ENCODE results near the gene DKC1. TPM values are rescaled to one million over a fixed set of nuclear protein-coding genes. Genes with fewer than 3 reads are reported as not detected.

DKC1 gene
- total and polyA plus RNA-seq, 2 of the 4 experiments (the other 2 are of a cell fraction), result 49.9 to 63.8 TPM

DNA sequence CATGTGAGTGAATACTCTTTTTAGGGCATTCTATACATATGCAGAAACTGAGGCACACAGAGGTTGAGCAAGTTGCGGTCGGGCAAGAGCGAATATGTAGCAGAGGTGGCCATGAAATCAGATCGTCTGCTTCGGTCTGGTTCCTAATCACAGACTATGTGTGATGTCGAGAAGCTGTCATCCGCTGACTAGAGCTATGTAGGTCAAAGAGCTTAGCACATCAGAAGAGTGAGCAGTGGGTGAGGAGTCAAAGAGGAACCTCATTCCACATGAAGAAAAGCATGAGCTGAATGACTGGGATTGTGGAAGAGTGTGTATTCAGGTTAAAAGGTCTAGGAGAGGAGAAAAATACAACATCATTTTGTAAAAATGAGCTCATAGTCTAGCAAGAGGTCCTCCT lies 30.8 kb upstream of the DKC1 start:
- no peaks in the 10 kb centered on the region for H4K20me1 ChIP-seq (ENCODE audit: insufficient read depth, low read length)
- ATAC-seq (ENCODE audit: low read depth) (no peak), DNase-seq (peak; percentile 45)
- H4K91ac ChIP-seq (ENCODE audit: insufficient read depth, low read depth, low read length), result no peak overlapping the region
- intact Hi-C loops (cut with micrococcal nuclease) (no loop called here), dilution Hi-C loops (cut with HindIII; ENCODE audit: low sequenced_read_pairs, unreplicated experiment) (no loop called here), in situ Hi-C loops (cut with MboI; ENCODE audit: low sequenced_read_pairs) (loop anchor here (25.0 kb wide), 1 partner anchor 145 kb away; the partner anchor contains the start of gene CTAG1A)
- H4K8ac ChIP-seq (ENCODE audit: low read depth in 2 of 2, low read length in 2 of 2), result peak overlapping the region in 1 of 2 experiments; percentile 5; a peak in 1 of 4 replicates
- H3K9ac ChIP-seq (ENCODE audit: low read depth, low read length), result no peak overlapping the region
- 0 out of 2 replicates have a peak overlapping the region, but pooled peaks have one; percentile 10 for H3K4me2 ChIP-seq (ENCODE audit: low read depth, low read length)
- H2AK9ac ChIP-seq (replicated peaks; ENCODE audit: low read depth, low read length, poor library complexity), result no peak overlapping the region
- peak overlapping the region; percentile 66; the same call in 1 of the 2 replicates for H2BK20ac ChIP-seq (ENCODE audit: low read depth, low read length)
- no peaks in the 10 kb centered on the region for H3K9me3 ChIP-seq (ENCODE audit: control insufficient read depth, insufficient read depth, low read length)
- H2BK120ac ChIP-seq (ENCODE audit: low read depth, low read length), result 0 out of 2 replicates have a peak overlapping the region, but pooled peaks have one; percentile 7
- H2BK5ac ChIP-seq (ENCODE audit: low read depth, low read length, poor library complexity, severe bottlenecking), result no peak overlapping the region
- H3K56ac ChIP-seq (ENCODE audit: extremely low read depth, insufficient read depth, low read length), result no peak overlapping the region
- H3K14ac ChIP-seq (replicated peaks; ENCODE audit: low read depth, low read length), result no peak overlapping the region; the same call in 1 of the 2 replicates
- peak overlapping the region; percentile 39; the same call in 1 of the 2 replicates for H4K5ac ChIP-seq (ENCODE audit: low read depth, low read length)
- no peaks in the 10 kb centered on the region for H3K36me3 ChIP-seq (ENCODE audit: control insufficient read depth, insufficient read depth, low read length)
- H3K27me3 ChIP-seq (ENCODE audit: control insufficient read depth, insufficient read depth, low read length), result no peaks in the 10 kb centered on the region
- H3K23ac ChIP-seq (ENCODE audit: low read depth, low read length), result no peak overlapping the region
- TF ChIP-seq MAFK (IDR thresholded peaks at IDR 0.05; ENCODE audit: low read depth, low read length) (no peak), FOS (IDR thresholded peaks at IDR 0.05; ENCODE audit: low read depth, low read length) (no peak), MXI1 (IDR thresholded peaks at IDR 0.05; ENCODE audit: borderline replicate concordance, low read depth, low read length) (no peak), SMC3 (IDR thresholded peaks at IDR 0.05; ENCODE audit: low read depth, low read length) (no peak), CEBPB (IDR thresholded peaks at IDR 0.05; ENCODE audit: low read depth, low read length) (no peak)
- TF ChIP-seq, protein P1, sequence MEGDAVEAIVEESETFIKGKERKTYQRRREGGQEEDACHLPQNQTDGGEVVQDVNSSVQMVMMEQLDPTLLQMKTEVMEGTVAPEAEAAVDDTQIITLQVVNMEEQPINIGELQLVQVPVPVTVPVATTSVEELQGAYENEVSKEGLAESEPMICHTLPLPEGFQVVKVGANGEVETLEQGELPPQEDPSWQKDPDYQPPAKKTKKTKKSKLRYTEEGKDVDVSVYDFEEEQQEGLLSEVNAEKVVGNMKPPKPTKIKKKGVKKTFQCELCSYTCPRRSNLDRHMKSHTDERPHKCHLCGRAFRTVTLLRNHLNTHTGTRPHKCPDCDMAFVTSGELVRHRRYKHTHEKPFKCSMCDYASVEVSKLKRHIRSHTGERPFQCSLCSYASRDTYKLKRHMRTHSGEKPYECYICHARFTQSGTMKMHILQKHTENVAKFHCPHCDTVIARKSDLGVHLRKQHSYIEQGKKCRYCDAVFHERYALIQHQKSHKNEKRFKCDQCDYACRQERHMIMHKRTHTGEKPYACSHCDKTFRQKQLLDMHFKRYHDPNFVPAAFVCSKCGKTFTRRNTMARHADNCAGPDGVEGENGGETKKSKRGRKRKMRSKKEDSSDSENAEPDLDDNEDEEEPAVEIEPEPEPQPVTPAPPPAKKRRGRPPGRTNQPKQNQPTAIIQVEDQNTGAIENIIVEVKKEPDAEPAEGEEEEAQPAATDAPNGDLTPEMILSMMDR (conservative IDR thresholded peaks at IDR 0.05; ENCODE audit: low read depth, low read length), result no peak
- TF ChIP-seq, protein P2, sequence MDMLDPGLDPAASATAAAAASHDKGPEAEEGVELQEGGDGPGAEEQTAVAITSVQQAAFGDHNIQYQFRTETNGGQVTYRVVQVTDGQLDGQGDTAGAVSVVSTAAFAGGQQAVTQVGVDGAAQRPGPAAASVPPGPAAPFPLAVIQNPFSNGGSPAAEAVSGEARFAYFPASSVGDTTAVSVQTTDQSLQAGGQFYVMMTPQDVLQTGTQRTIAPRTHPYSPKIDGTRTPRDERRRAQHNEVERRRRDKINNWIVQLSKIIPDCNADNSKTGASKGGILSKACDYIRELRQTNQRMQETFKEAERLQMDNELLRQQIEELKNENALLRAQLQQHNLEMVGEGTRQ (IDR thresholded peaks at IDR 0.05; ENCODE audit: low read depth, low read length), result no peak
- H3K9me1 ChIP-seq (ENCODE audit: insufficient read depth, low read length), result peaks cover 15% of the 10 kb centered on the region; the same call in 1 of the 2 replicates
- WGBS, 2 experiments (ENCODE audit: extremely low coverage in 2 of 2, insufficient read length in 1 of 2), result no CpG with 5 or more reads among the region's 7 CpGs
- no peak overlapping the region for H2AK5ac ChIP-seq (ENCODE audit: low read depth, low read length)
- no peak overlapping the region for H2BK15ac ChIP-seq (ENCODE audit: low read depth, low read length)
- no peak overlapping the region for H3K4me3 ChIP-seq (ENCODE audit: insufficient read depth, low read depth, low read length)
- H3K18ac ChIP-seq (ENCODE audit: low read depth, low read length), result 0 out of 2 replicates have a peak overlapping the region, but pooled peaks have one; percentile 3
- BruUV-seq (replicated peaks), result no TSS peak
- CTCF ChIA-PET, result interaction anchor here (1.4 kb wide), 1 partner anchor 18 kb away, joined by 3 read pairs; no protein-coding TSS in a partner anchor
- H3K4me1 ChIP-seq (ENCODE audit: control insufficient read depth, insufficient read depth, low read length), result peaks cover 40% of the 10 kb centered on the region
- H2AFZ ChIP-seq (replicated peaks; ENCODE audit: low read length, poor library complexity), result no peak overlapping the region
- no peaks in the 10 kb centered on the region; a peak in 1 of 4 replicates for H3K79me1 ChIP-seq (ENCODE audit: low read depth in 1 of 2, low read length in 2 of 2)
- POLR2A ChIA-PET (ENCODE audit: unreplicated experiment), result no interaction called here
- H3K27ac ChIP-seq (ENCODE audit: insufficient read depth, low read length), result no peak overlapping the region
- peak overlapping the region; percentile 5; the same call in 1 of the 2 replicates for H3K4ac ChIP-seq (ENCODE audit: low read depth, low read length)
